MM.1S (cell line): Measurements from ENCODE around the gene OPTN.

Experiments used
- EZH2 ChIP-seq: fragments of 300-600 bp; sonication (generic); optimal IDR thresholded peaks from 2 replicates; pipeline ENCODE3; 2017; ENCODE audit warnings: low read depth, mild to moderate bottlenecking, antibody characterized with exemption, low read length, mixed read lengths
- TF ChIP-seq, protein P1 (sequence below): fragments of 300-600 bp; sonication (generic); IDR thresholded peaks from 2 replicates; pipeline ENCODE4 v1.5.1; 2016; ENCODE audit warnings: antibody characterized with exemption, low read length, mixed read lengths

DNA sequence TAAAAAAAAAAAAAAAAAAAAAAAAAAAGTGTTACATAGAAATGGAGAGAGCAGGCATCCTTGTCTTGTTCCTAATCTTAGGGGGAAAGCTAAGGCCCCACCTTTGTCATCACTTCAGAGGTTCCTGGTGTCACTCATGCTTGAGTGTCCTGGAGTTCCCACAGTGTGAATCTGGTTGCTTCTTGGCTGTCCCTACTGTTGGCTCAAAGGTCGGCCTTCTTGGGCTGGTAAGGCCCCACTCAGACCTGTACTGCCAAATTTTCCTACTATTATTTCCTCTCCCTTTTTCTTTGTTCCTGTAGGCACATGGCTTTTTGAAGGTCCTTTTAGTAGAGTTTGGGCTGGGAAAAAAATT is 21.5 kb downstream of the OPTN start:
- TF ChIP-seq, protein P1, sequence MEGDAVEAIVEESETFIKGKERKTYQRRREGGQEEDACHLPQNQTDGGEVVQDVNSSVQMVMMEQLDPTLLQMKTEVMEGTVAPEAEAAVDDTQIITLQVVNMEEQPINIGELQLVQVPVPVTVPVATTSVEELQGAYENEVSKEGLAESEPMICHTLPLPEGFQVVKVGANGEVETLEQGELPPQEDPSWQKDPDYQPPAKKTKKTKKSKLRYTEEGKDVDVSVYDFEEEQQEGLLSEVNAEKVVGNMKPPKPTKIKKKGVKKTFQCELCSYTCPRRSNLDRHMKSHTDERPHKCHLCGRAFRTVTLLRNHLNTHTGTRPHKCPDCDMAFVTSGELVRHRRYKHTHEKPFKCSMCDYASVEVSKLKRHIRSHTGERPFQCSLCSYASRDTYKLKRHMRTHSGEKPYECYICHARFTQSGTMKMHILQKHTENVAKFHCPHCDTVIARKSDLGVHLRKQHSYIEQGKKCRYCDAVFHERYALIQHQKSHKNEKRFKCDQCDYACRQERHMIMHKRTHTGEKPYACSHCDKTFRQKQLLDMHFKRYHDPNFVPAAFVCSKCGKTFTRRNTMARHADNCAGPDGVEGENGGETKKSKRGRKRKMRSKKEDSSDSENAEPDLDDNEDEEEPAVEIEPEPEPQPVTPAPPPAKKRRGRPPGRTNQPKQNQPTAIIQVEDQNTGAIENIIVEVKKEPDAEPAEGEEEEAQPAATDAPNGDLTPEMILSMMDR, result no peak
- no peak for TF ChIP-seq EZH2
